GM19351 (cell line): ENCODE data around the gene GDPD3.
"Not testable (repeated sequence)": the region's sequence is repeated elsewhere in the genome, so short reads cannot be mapped to it uniquely, and the experiment has no call there.

Source experiments
- ATAC-seq: cut with Tn5 transposase; IDR thresholded peaks from one replicate; pipeline ENCODE4 v1.9.1; 2021; ENCODE audit warnings: mild to moderate bottlenecking, moderate library complexity; ENCODE audit not compliant: unreplicated experiment

GDPD3 gene

DNA sequence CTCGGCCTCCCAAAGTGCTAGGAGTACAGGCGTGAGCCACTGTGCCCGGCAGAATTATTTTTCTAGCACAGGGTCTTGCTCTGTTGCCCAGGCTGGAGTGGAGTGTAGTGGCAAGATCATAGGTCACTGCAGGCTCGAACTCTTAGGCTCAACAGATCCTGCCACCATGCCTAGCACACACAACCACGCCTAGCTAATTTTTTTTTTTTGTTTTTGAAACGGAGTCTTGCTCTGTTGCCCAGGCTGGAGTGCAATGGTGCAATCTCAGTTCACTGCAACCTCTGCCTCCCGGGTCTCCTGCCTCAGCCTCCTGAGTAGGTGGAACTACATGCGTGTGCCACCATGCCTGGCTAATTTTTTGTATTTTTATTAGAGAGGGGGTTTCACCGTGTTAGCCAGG lies 12.4 kb upstream of the GDPD3 start:
- not testable (repeated sequence) for ATAC-seq

DNA sequence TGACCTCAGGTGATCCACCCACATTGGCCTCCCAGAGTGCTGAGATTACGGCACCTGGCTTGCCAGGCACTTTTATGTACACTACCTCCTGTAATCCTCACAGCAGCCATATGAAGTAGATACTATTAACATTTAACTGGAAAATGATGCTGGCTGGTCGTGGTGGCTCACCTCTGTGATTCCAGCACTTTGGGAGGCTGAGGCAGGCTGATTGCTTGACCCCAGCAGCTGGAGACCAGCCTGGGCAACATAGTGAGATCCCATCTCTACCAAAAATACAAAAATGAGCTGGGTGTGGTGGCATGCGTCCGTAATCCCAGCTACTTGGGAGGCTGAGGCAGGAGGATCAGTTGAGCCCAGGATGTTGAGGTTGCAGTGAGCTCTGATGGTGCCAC lies 11.6 kb upstream of the GDPD3 start:
- ATAC-seq: no peak

DNA sequence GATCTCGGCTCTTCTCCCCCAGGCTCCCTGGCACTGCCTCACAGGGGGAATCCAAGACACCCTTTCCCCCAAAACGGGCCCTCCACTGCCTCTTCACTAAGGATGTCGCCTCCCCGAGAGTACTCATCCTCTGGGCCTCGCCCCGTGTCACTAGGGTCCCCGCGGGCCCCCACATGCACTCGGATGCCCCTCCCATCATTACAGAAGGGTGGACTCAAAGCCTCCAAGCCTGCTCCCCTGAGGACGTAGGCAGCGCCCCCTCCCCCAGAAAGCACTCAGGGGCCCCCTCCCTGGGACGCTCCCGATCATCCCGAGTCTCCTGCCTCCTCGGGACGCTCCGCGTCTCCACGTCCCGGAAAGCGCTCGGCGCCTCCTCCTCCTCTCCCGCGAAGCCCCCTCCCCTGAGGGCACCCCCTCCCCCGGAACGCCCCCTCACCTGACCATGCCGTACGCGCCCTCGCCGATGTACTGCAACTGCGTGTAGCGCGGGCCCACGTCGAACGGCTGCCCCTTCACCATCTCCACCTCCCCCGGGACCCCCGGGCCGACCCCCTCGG lies 9.3 kb upstream of the GDPD3 start:
- ATAC-seq: no peak

GRCh38 chr16:30121741-30122571 lies 8.6 kb upstream of the GDPD3 start:
- no peak for ATAC-seq

GRCh38 chr16:30120340-30121105 lies 7.2 kb upstream of the GDPD3 start:
- ATAC-seq: no peak

- ATAC-seq: no peak
Observed at GRCh38 chr16:30119428-30119827, 6.1 kb upstream of the GDPD3 start.

DNA sequence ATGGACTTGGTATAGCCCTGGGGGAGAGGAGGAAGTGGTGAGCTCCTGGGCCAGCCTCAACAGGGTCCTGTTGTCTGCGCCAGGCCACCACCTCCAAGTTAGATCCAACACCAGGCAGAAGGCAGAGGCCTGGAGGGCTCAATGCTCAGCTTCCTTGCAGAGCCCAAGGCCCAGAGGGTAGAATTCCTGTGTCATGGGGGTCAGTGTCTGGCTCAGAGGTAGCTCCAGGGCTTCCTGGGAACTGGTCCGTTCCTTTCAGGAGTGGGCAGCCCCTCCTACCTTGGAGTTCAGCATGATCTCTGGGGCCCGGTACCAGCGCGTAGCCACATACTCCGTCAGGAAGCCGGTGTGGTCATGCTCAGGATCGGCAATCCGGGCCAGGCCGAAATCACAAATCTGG lies 4.4 kb upstream of the GDPD3 start:
- no peak for ATAC-seq

DNA sequence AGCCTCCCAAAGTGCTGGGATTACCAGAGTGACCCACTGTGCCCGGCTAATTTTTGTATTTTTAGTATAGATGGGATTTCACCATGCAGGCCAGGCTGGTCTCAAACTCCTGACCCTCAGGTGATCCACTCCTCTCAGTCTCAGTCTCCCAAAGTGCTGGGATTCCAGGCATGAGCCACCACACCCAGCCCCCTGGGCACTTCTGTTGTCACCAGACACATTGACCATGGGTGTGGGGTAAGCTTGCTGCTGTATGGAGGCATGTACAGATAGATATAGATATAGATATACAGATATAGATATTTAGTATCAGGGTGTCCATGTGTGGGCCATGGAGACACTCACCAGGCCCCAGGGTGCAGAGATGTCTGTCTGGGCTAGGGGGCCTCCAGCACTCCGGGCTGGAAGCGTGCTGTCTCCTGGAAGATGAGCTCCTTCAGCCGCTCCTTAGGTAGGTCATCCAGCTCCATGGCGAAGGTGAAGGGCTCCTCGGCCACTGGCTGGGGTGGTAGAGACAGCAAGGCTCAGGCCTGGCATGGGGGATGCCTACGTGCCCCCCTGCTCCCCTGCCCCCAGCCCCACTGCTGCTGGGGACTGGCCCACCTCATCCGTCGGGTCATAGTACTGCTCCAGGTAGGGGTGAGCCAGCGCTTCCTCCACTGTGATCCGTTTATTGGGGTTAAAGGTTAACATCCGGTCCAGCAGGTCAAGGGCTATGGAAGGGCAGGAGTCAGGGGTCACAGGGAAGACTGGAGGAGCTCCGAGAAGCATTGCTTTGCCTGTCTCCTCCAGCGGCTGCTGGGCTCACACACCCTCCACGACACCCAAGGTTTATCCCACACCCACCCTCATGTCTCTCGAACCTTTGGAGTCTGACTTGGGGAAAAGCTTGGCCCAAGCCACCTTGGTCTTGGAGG lies 3.2 kb upstream of the GDPD3 start:
- no peak for ATAC-seq

- no peak for ATAC-seq
Observed at GRCh38 chr16:30115238-30115637, 1.9 kb upstream of the GDPD3 start.

DNA sequence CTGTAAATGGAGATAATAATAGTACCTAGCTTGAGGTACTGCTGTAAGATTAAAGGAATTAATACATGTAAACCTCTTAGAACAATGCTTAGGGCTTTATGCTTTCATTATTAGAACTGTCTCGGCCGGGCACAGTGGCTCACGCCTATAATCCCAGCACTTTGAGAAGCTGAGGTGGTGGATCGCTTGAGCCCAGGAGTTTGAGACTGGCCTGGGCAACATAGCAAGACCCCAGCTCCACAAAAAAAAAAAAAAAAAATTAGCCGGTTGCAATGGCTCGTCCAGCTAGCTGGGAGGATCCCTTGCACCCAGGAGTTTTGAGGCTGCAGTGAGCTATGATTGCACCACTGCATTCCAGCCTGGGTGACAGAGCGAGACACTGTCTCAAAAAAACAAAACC lies 1.5 kb upstream of the GDPD3 start:
- not testable (repeated sequence) for ATAC-seq

DNA sequence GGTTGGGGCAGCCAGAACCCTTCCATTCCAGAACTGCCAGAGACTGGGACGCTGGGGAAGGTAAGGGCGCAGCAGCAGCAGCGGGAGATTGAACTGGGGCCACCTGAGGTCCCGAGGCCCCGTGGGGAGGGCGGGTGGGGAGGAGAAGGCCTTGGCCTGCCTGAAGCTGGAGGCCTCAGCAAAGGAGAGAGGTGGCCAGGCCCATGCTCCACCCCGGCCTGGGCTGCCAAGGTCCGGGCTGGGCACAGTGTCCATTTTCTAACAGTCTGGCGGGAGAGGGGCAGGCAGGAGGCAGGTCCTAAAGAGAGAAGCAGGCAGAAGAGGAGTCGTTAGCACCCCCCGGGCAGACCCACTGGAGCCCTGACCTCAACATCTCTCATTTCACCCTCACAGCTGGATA lies 1.1 kb upstream of the GDPD3 start:
- no peak for ATAC-seq

DNA sequence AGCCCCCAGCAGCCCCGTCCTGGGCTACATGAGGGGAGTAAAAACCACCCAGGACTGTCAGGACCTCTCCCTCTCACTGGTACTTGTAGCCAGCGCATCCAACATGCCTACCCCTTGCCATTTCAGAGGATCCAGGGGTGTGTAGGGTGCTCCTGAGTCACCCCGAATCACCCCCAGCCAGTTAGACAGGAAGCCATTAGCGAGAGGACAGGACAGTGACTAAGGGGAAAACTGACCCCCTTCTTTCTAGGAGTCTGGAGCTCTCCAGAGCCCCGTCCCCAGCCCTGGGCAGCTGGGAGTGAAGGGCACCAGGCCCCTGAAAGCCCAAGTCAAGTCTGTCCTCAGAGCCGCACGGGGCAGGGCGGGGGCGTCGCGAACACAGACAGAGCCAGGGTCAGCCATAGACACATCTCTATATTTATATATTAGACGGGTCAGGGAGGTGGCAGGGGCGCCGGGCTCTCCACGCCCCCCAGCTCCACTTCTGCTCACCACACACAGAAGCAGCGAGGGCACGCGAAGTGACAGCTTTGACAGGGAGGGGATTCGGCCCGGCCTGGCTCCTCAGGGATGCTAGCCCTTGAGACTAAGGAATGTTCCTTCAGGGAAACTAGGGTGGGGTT lies 485 bp upstream of the GDPD3 start:
- no peak for ATAC-seq

DNA sequence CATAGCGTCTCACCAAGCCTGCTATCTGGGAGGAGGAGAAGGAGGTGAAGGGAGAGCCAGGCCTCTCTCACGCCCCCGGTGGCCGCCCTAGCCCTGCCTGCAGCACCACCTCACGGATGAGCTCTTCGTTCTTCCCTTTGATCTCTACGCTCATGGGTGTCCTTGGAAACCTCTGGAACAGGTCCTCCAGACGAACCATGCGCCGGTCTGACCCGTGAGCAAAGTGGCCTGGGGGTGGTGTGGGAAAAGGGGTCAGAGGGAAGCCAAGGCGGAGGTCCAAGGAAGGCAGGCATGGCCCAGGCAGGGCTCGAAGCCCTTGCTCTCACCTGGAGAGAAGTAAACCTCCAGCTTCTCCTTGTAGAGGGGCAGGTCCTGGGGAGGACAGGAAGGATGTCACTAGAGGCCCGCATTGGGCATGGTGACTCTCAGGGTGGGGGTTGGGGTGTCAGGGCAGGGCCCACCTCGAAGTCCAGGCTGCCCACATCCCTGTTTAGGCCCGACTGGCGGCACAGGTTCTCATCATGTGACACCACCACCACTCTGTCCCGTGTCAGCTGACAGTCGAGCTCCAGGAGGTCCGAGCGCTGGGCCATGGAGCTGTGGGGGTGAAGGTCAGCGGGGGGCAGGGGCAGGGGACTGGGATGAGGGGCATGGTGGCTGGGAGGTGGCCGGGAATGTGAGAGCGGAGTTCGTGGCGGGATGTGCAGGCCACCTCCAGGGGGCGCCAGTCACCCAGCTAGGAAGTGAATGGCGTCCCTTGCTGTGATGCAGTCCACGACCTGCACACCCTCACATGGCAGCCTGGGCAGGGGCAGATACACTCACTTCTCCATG lies 923 bp downstream of the GDPD3 start:
- ATAC-seq: no peak

GRCh38 chr16:30110661-30111060 lies 2.7 kb downstream of the GDPD3 start:
- no peak for ATAC-seq

DNA sequence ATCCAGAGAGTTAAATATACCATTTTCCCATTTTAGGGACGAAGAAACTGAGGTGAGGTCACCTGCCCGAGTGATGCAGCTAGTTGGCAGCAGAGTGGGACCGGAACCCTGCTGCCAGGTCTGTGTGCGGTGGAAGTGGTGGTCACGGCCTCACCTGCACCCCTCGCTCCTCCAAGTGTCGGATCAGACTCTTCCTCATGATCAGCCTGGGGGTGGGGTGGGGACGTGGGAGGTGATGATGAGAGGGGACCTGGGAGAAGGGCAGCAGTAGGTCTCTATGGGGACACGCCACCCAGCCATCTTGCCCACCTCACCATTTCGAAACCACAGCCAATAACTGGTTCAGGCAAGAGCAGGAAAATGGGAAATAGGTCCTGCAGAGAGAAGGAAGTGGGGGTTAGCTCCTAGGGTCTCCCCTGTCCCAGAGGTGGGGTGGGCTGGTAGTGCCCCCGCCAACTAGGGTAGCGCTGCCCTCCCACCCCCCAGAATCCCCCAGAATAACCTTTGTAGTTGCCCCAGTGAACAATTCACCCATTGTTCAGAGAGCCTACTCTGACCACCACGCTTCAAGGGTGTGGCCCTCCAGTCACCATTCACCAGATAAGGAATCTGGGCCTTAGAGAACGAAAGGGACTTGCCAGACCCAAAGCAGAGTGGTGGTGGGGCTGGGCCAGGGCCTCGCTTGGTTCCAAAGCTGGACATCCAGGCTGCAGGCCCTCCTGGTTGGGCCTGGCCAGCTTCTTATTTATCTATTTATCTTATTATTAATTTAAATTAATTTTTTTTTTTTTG lies 5.1 kb downstream of the GDPD3 start:
- no peak for ATAC-seq

DNA sequence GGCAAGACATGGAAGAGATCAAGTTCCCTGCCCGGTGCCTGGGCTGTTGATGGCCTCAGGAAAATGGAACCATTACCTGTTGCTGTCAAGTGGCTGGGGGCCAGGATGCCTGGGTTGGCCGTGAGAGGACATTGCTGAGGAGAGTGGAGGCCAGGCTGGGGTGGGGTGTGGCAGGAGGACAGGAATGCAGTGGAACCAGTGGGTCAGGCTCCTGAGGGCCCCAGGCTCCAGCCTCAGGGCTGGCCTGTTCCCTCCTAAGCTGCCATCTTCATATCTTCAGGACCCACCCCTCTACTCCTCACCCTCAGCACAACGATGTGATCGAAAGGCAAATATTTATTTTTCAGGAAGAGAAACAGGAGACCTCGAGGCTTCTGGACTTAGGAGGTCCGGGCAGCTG lies 8.8 kb downstream of the GDPD3 start:
- no peak for ATAC-seq

- ATAC-seq: no peak
Observed at GRCh38 chr16:30104090-30104489, 9.2 kb downstream of the GDPD3 start.

DNA sequence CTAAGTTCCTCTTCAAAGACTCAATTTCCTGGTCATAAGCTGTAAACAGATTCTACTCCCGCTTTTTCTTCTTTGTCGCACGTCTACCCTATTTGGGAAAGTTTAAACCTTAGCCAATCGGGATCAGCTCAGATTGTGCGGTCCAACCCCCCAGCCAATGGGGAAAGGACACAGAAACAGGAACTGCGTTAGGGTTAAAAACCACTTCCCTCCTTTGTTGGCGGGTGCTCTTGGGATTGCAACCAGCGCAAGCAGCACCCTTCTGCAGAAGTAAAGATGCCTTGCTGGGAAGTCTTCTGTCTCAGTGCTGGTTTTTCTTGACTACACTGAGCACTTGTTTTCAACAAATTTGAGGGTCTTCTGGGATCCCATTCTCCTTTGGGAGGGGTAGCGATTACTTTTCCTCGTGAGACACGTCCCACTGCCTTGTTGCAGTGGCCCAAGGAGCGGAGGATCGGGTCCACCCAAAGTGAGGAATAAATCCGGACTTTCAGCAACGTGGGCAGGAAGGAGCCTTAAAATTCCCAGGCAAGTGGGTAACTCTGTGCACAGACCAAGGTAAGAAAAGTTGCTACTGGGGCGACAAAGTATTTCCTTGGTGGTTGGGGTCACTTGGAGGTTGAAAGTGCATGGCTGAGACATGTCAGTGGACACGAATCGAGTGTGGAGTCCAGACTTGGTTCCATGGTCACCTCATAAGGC lies 16.3 kb downstream of the GDPD3 start:
- ATAC-seq: no peak
